PC-9 (cell line): Measurements from ENCODE around the gene SH3GL2. TPM values are rescaled to one million over a fixed set of nuclear protein-coding genes. Genes with fewer than 3 reads are reported as not detected.

ENCODE experiments used
- BruUV-seq: library from RNA; stranded (reverse); fragments of 400-500 nt; replicated peaks from 2 replicates; lab custom pipeline; 2021; lab: Mats Ljungman, UMichigan
- CTCF ChIA-PET: fragments of 300-600 bp; sonication (Branson Sonifier 250); formaldehyde crosslinking; loops from one replicate; lab custom pipeline; 2022; ENCODE audit warnings: antibody characterized with exemption; lab: Charles Lee
- POLR2A ChIA-PET: fragments of 300-600 bp; sonication (Branson Sonifier 250); formaldehyde crosslinking; loops from one replicate; lab custom pipeline; 2022; ENCODE audit warnings: antibody characterized with exemption; ENCODE audit not compliant: unreplicated experiment; lab: Charles Lee
- DNase-seq, 2 experiments: peaks; one replicate each; pipeline versions ENCODE4 v3.0.0 to v3.0.0-alpha.2; 2015 to 2022; ENCODE audit warnings: mixed read lengths in 1 of 2
- H2AFZ ChIP-seq: fragments of 200-600 bp; sonication (generic); 2 replicates; pipeline ENCODE4 v1.8.1; 2017; ENCODE audit warnings: antibody characterized with exemption
- H3F3A ChIP-seq: fragments of 200-600 bp; sonication (generic); 2 replicates; pipeline ENCODE4 v1.8.1; 2017; ENCODE audit warnings: antibody characterized with exemption, mild to moderate bottlenecking, low read depth; ENCODE audit not compliant: insufficient read depth
- H3K27ac ChIP-seq: fragments of 200-600 bp; sonication (generic); 2 replicates; pipeline ENCODE4 v1.6.1; 2016; ENCODE audit warnings: mixed run types
- H3K27me3 ChIP-seq: fragments of 200-600 bp; sonication (generic); 2 replicates; pipeline ENCODE4 v1.6.1; 2016; ENCODE audit warnings: low read depth, mixed run types; ENCODE audit not compliant: insufficient read depth
- H3K36me3 ChIP-seq: fragments of 200-600 bp; sonication (generic); 2 replicates; pipeline ENCODE4 v1.6.1; 2016; ENCODE audit warnings: low read depth, mixed run types
- H3K4me1 ChIP-seq: fragments of 200-600 bp; sonication (generic); replicated peaks from 2 replicates; pipeline ENCODE4 v1.6.1; 2016; ENCODE audit warnings: mixed run types; ENCODE audit not compliant: insufficient read depth
- H3K4me2 ChIP-seq: fragments of 200-600 bp; sonication (generic); 2 replicates; pipeline ENCODE4 v1.6.1; 2017; ENCODE audit warnings: mixed run types
- H3K4me3 ChIP-seq: fragments of 200-600 bp; sonication (generic); 2 replicates; pipeline ENCODE4 v1.6.1; 2016; ENCODE audit warnings: mixed run types
- H3K79me2 ChIP-seq: fragments of 200-600 bp; sonication (generic); 2 replicates; pipeline ENCODE4 v1.6.1; 2017; ENCODE audit warnings: low read depth, mixed run types
- H3K9me2 ChIP-seq: fragments of 200-600 bp; sonication (generic); 2 replicates; pipeline ENCODE4 v1.8.1; 2017; ENCODE audit warnings: mild to moderate bottlenecking; ENCODE audit not compliant: insufficient read depth
- H3K9me3 ChIP-seq: fragments of 200-600 bp; sonication (generic); 2 replicates; pipeline ENCODE4 v1.8.1; 2016; ENCODE audit warnings: low read depth; ENCODE audit not compliant: insufficient read depth
- H4K20me1 ChIP-seq: fragments of 200-600 bp; sonication (generic); 2 replicates; pipeline ENCODE4 v1.8.1; 2017; ENCODE audit not compliant: insufficient read depth
- EZH2 ChIP-seq: fragments of 200-600 bp; sonication (generic); IDR thresholded peaks from 2 replicates; pipeline ENCODE4 v1.8.0; 2017; ENCODE audit warnings: antibody characterized with exemption, low read depth
- intact Hi-C: fragments of 100-400 bp; cut with micrococcal nuclease; formaldehyde crosslinking; loops from one replicate; pipeline ENCODE4 v1.10.0; 2022; ENCODE audit not compliant: unreplicated experiment
- total RNA-seq: library from RNA; stranded (reverse); gene quantifications from 2 replicates; pipeline ENCODE4 v1.2.3, GENCODE V29; 2021
- TF ChIP-seq, protein P1 (sequence below): fragments of 200-600 bp; sonication (generic); conservative IDR thresholded peaks from 2 replicates; pipeline ENCODE4 v1.6.1; 2017; ENCODE audit warnings: mixed run types, antibody characterized with exemption, mild to moderate bottlenecking, moderate library complexity

SH3GL2 gene
- total RNA-seq, 1 experiment from 2014 or later: not detected

DNA sequence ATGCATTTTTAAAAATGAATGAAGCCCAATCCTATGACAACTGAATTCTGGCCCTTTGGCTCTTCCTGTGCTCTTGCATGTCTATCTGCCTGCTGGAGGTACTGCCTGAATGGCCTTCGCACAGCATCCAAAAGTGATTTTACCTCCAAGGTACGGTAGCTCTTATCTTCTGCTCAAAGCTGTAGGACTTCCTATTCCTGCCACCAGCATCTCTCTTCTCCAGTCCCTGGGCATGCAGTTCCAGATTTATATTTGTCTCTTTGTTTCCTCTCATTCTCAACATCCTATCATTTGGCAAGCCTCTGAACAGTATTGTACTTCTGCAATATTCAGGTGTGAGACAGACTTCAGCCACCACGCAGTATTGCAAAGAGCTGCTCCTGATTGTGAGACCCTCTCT, 43.7 kb upstream of the SH3GL2 start:
- no peaks in the 10 kb centered on the region for H3K9me3 ChIP-seq
- no peaks in the 10 kb centered on the region for H3F3A ChIP-seq
- H3K4me1 ChIP-seq: no peaks in the 10 kb centered on the region
- ChIA-PET CTCF (no interaction called here), POLR2A (no interaction called here)
- BruUV-seq: no TSS peak
- H2AFZ ChIP-seq: no peak overlapping the region
- no peak overlapping the region for H3K4me3 ChIP-seq
- no peak overlapping the region for H3K27ac ChIP-seq
- no peaks in the 10 kb centered on the region for H3K79me2 ChIP-seq
- TF ChIP-seq, protein P1, sequence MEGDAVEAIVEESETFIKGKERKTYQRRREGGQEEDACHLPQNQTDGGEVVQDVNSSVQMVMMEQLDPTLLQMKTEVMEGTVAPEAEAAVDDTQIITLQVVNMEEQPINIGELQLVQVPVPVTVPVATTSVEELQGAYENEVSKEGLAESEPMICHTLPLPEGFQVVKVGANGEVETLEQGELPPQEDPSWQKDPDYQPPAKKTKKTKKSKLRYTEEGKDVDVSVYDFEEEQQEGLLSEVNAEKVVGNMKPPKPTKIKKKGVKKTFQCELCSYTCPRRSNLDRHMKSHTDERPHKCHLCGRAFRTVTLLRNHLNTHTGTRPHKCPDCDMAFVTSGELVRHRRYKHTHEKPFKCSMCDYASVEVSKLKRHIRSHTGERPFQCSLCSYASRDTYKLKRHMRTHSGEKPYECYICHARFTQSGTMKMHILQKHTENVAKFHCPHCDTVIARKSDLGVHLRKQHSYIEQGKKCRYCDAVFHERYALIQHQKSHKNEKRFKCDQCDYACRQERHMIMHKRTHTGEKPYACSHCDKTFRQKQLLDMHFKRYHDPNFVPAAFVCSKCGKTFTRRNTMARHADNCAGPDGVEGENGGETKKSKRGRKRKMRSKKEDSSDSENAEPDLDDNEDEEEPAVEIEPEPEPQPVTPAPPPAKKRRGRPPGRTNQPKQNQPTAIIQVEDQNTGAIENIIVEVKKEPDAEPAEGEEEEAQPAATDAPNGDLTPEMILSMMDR: no peak
- TF ChIP-seq EZH2: no peak
- no peaks in the 10 kb centered on the region for H4K20me1 ChIP-seq
- no peaks in the 10 kb centered on the region for H3K9me2 ChIP-seq
- no peaks in the 10 kb centered on the region for H3K36me3 ChIP-seq
- H3K27me3 ChIP-seq: peaks cover 14% of the 10 kb centered on the region; the same call in 1 of the 2 replicates
- no peak for DNase-seq
- intact Hi-C loops: loop anchor here (10.0 kb wide), 1 partner anchor 1920 kb away; no protein-coding TSS in a partner anchor
- H3K4me2 ChIP-seq: no peak overlapping the region

DNA sequence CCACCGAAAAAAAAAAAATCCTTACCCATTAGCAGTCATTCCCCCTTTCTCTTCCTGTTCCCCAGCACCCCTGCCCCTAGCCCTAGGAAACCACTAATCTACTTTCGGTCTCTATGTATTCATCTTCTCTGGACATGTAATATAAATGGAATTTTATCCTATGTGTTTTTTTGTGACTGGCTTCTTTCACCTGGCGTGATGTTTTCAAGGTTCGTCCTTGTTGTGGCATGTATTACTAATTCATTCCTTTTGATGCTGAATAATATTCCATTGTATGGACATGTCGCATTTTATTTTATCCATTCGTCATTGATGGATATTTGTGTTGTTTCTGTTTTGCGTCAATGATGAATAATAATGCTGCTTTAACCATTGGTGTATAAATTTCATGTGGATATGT, 42.8 kb upstream of the SH3GL2 start:
- H3K9me2 ChIP-seq: no peaks in the 10 kb centered on the region
- no peaks in the 10 kb centered on the region for H3F3A ChIP-seq
- no peak overlapping the region for H3K4me2 ChIP-seq
- H3K27me3 ChIP-seq: peaks cover 14% of the 10 kb centered on the region; the same call in 1 of the 2 replicates
- H3K27ac ChIP-seq: no peak overlapping the region
- no TSS peak for BruUV-seq
- no peaks in the 10 kb centered on the region for H3K79me2 ChIP-seq
- ChIA-PET CTCF (no interaction called here), POLR2A (no interaction called here)
- H3K4me1 ChIP-seq: no peaks in the 10 kb centered on the region
- TF ChIP-seq, protein P1: no peak
- TF ChIP-seq EZH2: no peak
- no peak for DNase-seq
- H4K20me1 ChIP-seq: no peaks in the 10 kb centered on the region
- no peak overlapping the region for H3K4me3 ChIP-seq
- no peaks in the 10 kb centered on the region for H3K9me3 ChIP-seq
- no peak overlapping the region for H2AFZ ChIP-seq
- no peaks in the 10 kb centered on the region for H3K36me3 ChIP-seq
- intact Hi-C loops: loop anchor here (10.0 kb wide), 1 partner anchor 1919 kb away; no protein-coding TSS in a partner anchor

DNA sequence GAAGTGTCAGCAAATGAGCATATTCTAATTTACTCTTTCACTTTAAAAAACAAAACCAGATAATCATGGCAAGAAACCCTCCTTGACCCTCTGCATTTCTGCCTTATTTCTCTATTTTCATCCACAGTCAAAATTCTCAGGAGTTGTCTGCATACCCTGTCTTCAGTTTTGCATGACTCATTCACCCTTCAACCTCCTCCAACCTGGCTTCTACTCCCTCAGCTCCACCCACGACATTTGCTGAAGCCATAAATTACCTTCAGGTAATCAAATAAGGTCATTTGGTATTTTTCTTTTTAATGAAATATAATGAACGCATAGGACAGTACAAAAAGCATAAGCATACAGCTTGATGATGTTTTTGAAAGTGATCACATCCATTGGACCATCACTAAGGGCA, 27.8 kb upstream of the SH3GL2 start:
- no peak for TF ChIP-seq EZH2
- TF ChIP-seq, protein P1: no peak
- no peak overlapping the region for H3K4me2 ChIP-seq
- ChIA-PET CTCF (no interaction called here), POLR2A (no interaction called here)
- H3K9me3 ChIP-seq: no peaks in the 10 kb centered on the region
- no peaks in the 10 kb centered on the region for H3K9me2 ChIP-seq
- no peak overlapping the region for H3K27ac ChIP-seq
- H3K79me2 ChIP-seq: no peaks in the 10 kb centered on the region
- H3K36me3 ChIP-seq: no peaks in the 10 kb centered on the region
- no peak for DNase-seq
- no peaks in the 10 kb centered on the region for H3K27me3 ChIP-seq
- no peak overlapping the region for H3K4me3 ChIP-seq
- intact Hi-C loops: no loop called here
- BruUV-seq: no TSS peak
- H3F3A ChIP-seq: no peaks in the 10 kb centered on the region
- H2AFZ ChIP-seq: no peak overlapping the region
- H3K4me1 ChIP-seq: no peaks in the 10 kb centered on the region
- H4K20me1 ChIP-seq: no peaks in the 10 kb centered on the region
